ENCODE measurements around the gene SWT1. TPM values are rescaled to one million over a fixed set of nuclear protein-coding genes. Genes with fewer than 3 reads are reported as not detected.

Gene SWT1
- total and polyA plus RNA-seq, 9 of the 15 experiments (the other 6 are each of a cell fraction or from before 2014, with no cell fraction given): 1.5 to 3.4 (median 2.3) TPM

DNA sequence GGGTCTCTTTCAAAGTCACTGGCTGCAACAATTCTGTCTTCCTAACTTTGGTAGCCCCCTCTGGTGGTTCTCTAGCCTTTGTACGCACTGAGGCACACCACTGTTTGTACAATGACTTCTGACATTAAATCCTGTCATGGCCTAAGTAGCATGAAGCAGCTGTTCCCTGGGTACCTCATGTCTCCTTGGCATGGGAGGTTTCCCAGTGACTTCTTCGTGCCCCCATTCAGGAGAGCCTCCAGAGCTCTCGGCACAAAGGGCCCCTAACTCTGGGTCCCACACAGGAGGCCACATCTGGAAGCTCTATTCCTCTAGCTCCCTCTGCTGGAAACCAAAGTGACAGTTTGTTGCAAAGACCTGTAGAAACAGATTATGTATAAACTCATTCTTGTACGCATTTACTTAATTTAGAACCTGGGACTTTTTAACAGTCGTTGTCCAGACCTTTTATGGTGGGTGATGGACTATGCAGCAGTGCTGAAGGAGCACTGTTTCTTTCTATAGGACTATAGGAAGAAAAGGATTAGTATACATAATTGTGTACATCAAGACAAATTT, 13.4 kb downstream of the SWT1 start (continued):
- TF ChIP-seq, protein P1, sequence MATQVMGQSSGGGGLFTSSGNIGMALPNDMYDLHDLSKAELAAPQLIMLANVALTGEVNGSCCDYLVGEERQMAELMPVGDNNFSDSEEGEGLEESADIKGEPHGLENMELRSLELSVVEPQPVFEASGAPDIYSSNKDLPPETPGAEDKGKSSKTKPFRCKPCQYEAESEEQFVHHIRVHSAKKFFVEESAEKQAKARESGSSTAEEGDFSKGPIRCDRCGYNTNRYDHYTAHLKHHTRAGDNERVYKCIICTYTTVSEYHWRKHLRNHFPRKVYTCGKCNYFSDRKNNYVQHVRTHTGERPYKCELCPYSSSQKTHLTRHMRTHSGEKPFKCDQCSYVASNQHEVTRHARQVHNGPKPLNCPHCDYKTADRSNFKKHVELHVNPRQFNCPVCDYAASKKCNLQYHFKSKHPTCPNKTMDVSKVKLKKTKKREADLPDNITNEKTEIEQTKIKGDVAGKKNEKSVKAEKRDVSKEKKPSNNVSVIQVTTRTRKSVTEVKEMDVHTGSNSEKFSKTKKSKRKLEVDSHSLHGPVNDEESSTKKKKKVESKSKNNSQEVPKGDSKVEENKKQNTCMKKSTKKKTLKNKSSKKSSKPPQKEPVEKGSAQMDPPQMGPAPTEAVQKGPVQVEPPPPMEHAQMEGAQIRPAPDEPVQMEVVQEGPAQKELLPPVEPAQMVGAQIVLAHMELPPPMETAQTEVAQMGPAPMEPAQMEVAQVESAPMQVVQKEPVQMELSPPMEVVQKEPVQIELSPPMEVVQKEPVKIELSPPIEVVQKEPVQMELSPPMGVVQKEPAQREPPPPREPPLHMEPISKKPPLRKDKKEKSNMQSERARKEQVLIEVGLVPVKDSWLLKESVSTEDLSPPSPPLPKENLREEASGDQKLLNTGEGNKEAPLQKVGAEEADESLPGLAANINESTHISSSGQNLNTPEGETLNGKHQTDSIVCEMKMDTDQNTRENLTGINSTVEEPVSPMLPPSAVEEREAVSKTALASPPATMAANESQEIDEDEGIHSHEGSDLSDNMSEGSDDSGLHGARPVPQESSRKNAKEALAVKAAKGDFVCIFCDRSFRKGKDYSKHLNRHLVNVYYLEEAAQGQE (IDR thresholded peaks at IDR 0.05; ENCODE audit: borderline replicate concordance): peak; percentile 91
- TF ChIP-seq, protein P1 (CRISPR knock-in tag; IDR thresholded peaks at IDR 0.05; ENCODE audit: low read depth): no peak
- peak; percentile 64; the same call in 1 of the 2 replicates for TF ChIP-seq CTBP1 (IDR thresholded peaks at IDR 0.05; ENCODE audit: borderline replicate concordance)
- TF ChIP-seq, protein P2, sequence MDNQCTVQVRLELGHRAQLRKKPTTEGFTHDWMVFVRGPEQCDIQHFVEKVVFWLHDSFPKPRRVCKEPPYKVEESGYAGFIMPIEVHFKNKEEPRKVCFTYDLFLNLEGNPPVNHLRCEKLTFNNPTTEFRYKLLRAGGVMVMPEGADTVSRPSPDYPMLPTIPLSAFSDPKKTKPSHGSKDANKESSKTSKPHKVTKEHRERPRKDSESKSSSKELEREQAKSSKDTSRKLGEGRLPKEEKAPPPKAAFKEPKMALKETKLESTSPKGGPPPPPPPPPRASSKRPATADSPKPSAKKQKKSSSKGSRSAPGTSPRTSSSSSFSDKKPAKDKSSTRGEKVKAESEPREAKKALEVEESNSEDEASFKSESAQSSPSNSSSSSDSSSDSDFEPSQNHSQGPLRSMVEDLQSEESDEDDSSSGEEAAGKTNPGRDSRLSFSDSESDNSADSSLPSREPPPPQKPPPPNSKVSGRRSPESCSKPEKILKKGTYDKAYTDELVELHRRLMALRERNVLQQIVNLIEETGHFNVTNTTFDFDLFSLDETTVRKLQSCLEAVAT (IDR thresholded peaks at IDR 0.05): 0 out of 4 replicates have a peak, but pooled peaks of 1 of the 2 experiments have one; percentile 39
- TF ChIP-seq, protein P3, sequence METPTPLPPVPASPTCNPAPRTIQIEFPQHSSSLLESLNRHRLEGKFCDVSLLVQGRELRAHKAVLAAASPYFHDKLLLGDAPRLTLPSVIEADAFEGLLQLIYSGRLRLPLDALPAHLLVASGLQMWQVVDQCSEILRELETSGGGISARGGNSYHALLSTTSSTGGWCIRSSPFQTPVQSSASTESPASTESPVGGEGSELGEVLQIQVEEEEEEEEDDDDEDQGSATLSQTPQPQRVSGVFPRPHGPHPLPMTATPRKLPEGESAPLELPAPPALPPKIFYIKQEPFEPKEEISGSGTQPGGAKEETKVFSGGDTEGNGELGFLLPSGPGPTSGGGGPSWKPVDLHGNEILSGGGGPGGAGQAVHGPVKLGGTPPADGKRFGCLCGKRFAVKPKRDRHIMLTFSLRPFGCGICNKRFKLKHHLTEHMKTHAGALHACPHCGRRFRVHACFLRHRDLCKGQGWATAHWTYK (CRISPR knock-in tag; IDR thresholded peaks at IDR 0.05): 0 out of 2 replicates have a peak, but pooled peaks have one; percentile 20
- TF ChIP-seq ETV5 (CRISPR knock-in tag; IDR thresholded peaks at IDR 0.05; ENCODE audit: low read depth): 0 out of 2 replicates have a peak, but pooled peaks have one; percentile 33
- peak; percentile 44; the same call in 1 of the 2 replicates for TF ChIP-seq NCOA1 (IDR thresholded peaks at IDR 0.05; ENCODE audit: low read depth)
- TF ChIP-seq SRSF7 (optimal IDR thresholded peaks at IDR 0.05; ENCODE audit: low read depth, low read length): no peak
- TF ChIP-seq, protein P4, sequence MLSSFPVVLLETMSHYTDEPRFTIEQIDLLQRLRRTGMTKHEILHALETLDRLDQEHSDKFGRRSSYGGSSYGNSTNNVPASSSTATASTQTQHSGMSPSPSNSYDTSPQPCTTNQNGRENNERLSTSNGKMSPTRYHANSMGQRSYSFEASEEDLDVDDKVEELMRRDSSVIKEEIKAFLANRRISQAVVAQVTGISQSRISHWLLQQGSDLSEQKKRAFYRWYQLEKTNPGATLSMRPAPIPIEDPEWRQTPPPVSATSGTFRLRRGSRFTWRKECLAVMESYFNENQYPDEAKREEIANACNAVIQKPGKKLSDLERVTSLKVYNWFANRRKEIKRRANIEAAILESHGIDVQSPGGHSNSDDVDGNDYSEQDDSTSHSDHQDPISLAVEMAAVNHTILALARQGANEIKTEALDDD (IDR thresholded peaks at IDR 0.05): 0 out of 2 replicates have a peak, but pooled peaks have one; percentile 26
- TF ChIP-seq MECOM (CRISPR knock-in tag; IDR thresholded peaks at IDR 0.05): no peak
- TF ChIP-seq, protein P5, sequence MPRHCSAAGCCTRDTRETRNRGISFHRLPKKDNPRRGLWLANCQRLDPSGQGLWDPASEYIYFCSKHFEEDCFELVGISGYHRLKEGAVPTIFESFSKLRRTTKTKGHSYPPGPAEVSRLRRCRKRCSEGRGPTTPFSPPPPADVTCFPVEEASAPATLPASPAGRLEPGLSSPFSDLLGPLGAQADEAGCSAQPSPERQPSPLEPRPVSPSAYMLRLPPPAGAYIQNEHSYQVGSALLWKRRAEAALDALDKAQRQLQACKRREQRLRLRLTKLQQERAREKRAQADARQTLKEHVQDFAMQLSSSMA (CRISPR knock-in tag; IDR thresholded peaks at IDR 0.05): no peak
- TF ChIP-seq HNRNPLL (IDR thresholded peaks at IDR 0.05; ENCODE audit: low read depth, low read length, poor library complexity, severe bottlenecking): no peak
- peak in 1 of 2 experiments; percentile 29; a peak in 1 of 4 replicates for TF ChIP-seq FOXK2 (conservative IDR thresholded peaks at IDR 0.05 in 1 of 2, IDR thresholded peaks at IDR 0.05 in 1 of 2; ENCODE audit: low read depth in 2 of 2)
- 0 out of 2 replicates have a peak, but pooled peaks have one; percentile 10 for TF ChIP-seq RB1 (IDR thresholded peaks at IDR 0.05; ENCODE audit: low read depth)
